OCI-LY3 (cell line): ENCODE data around the gene MYT1.

ENCODE experiments used
- CTCF ChIP-seq: fragments of 200-600, 300-600 bp; sonication (generic); IDR thresholded peaks from 2 replicates; pipeline ENCODE4 v1.5.1; 2014; ENCODE audit warnings: antibody characterized with exemption, low read length, low read depth
- EZH2phosphoT487 ChIP-seq: fragments of 200-600 bp; shearing (Covaris generic); IDR thresholded peaks from 2 replicates; pipeline ENCODE4 v1.6.1; 2018; ENCODE audit warnings: antibody characterized with exemption, mixed run types, low read depth

DNA sequence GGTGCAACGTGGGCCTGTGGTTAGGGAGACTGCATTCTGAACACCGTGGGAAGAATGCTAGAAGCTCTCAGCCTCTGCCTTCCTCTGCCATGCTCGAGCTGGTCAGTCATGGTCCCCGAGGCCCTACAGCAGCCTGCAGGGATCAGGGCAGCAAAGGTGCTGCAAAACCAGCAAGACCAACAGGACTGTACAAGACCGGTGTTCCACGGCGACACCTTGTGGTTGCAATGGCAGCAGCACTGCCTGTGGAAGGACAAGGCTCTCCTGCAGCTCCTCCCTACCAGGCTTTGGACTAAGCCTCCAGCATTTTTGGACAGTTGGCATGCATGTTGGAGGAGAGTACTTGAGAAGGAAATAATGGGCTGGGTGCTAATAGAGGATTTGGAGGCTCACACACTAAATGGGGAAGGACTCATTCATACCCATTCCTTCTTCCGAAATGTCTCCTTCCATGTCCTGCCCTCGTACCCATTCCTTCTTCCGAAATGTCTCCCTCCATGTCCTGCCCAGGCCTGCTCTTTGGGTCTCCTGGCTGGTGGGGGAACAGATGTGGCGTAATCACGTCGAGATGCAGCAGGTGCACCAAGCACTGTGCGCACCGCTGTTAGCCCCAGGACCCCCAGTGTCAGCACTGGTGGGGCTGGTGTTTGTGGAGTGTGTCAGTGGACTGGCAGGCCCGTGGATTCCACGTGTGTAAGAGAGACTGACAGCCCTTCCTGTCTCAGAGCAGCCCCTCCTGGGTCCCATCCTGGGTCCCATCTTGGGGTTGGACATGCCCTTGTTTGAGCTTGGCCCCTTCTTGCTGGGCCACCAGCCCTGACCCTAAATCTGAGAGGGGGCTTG is 18.6 kb upstream of the MYT1 start:
- TF ChIP-seq CTCF (0 out of 2 replicates have a peak, but pooled peaks have one; percentile 15), EZH2phosphoT487 (no peak)
